Sigmoid colon (tissue), 4 donors: ENCODE results near the gene IER5.

Source experiments
- CTCF ChIP-seq, 4 experiments: fragments of 450-650 bp in 3 of 4; fragments of 200-600 bp in 1 of 4; IDR thresholded peaks; one replicate each; pipeline ENCODE4 v1.5.1; 2016 to 2019; ENCODE audit warnings: antibody characterized with exemption in 4 of 4, mild to moderate bottlenecking in 3 of 4, moderate library complexity in 2 of 4
- EP300 ChIP-seq, 4 donors: sonication (generic); formaldehyde crosslinking; IDR thresholded peaks; one replicate each; pipeline ENCODE4 v1.6.1; 2017; ENCODE audit warnings: antibody characterized with exemption in 4 of 4
- POLR2A ChIP-seq, 2 donors: fragments of 450-650 bp; IDR thresholded peaks; one replicate each; pipeline ENCODE4 v1.6.1; 2016; ENCODE audit warnings: antibody characterized with exemption in 2 of 2, mild to moderate bottlenecking in 2 of 2, moderate library complexity in 2 of 2
- POLR2AphosphoS5 ChIP-seq, 4 donors: sonication (generic); formaldehyde crosslinking; IDR thresholded peaks; one replicate each; pipeline ENCODE4 v1.6.1; 2017; ENCODE audit warnings: antibody characterized with exemption in 4 of 4

GRCh38 chr1:181040284-181040865, 48.1 kb upstream of the IER5 start:
- no peak for TF ChIP-seq CTCF (IDR thresholded peaks at IDR 0.05)
- TF ChIP-seq POLR2A (IDR thresholded peaks at IDR 0.05): no peak
- TF ChIP-seq POLR2AphosphoS5 (IDR thresholded peaks at IDR 0.05): no peak
- TF ChIP-seq EP300 (IDR thresholded peaks at IDR 0.05): no peak
